Measurements from ENCODE around the gene CFAP157.

The CFAP157 gene

DNA sequence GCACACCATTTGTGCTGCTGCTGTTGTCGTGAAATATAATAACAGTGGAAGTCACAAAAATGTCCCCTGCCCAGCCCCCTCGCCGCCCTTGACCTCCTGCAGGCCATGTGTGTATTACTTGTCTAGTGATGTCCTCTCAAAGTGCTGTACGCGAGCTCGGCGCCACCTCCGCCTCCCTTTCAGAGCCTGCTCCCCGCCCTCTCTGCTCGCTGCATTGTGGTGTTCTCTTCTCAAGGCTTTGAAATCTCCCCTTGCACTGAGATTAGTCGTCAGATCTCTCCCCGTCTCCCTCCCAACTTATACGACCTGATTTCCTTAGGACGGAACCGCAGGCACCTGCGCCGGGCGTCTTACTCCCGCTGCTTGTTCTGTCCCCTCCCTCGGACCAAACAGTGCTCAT, 14.7 kb upstream of the CFAP157 start:
- no peak for DNase-seq

DNA sequence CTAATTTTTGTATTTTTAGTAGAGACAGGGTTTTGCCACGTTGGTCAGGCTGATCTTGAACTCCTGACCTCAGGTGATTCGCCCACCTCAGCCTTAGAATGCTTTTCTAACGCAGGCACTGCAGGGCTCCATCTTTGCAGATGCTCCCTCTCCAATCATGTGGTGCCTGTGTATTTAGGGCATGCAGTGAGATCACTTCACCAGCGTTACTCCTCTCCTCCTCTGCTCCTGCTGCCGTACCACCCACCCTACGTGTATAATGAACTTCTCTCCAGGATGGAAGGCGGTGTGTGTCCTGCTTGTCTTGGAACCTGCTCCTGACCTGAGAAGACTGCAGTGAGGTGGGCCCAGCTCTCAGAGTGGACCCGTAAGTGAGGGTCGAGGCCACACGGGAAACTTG, 13.6 kb upstream of the CFAP157 start:
- peak in 8 of 56 donors; percentile 11 to 39 (median 19) for DNase-seq

DNA sequence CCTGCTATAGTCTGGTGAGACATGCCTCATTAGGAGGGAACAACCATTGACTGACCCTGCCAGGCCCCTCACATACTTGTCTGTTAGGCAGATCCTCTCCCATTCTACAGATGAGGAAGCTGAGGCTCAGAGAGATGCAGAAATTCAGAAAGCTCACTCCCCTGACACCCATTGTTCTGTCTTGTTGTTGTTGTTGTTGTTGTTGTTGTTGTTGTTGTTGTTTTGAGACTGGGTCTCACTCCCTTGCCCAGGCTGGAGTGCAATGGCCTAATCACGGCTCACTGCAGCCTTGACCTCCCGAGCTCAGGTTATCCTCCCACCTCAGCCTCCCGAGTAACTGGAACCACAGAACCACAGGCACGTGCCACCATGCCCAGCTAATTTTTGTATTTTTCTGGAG, 13.1 kb upstream of the CFAP157 start:
- DNase-seq, result no peak

DNA sequence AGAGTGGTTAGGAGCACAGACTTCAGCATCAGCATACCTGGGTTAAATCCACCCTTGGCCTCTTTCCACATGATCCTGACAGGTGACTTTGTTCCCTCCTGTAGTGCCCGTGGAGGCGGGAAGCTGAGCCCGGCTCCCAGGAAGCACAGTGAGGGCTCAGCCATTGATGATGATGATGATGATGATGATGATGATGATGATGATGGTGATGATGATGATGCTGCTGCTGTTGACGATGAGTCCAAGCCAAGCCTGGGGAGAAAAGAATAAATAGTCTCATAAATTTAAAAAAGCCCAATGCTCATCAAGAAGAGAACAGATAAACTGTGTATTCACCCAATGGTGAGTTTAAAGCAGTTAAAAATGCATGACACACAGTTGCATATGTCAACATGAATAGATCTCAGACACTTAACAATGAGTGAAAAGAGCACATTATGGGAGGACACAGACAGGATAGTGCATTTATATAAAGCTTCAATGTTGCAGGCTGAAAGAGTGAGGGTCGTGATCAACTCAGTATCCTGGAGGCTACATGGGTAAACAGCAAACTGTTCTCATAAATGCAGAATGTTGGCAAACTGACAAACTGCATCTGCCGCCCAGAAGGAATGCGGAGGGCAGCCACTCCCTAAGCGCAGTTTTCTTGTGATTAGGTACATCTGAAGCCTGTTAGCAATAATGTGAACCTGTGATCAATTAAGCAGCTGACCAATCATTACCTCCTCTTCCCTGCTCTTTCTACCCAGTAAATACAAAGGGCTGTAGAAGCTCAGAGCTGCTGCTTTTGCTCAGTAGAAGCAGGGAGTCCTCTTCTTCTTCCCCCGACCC, 11.7 kb upstream of the CFAP157 start:
- no peak for DNase-seq

DNA sequence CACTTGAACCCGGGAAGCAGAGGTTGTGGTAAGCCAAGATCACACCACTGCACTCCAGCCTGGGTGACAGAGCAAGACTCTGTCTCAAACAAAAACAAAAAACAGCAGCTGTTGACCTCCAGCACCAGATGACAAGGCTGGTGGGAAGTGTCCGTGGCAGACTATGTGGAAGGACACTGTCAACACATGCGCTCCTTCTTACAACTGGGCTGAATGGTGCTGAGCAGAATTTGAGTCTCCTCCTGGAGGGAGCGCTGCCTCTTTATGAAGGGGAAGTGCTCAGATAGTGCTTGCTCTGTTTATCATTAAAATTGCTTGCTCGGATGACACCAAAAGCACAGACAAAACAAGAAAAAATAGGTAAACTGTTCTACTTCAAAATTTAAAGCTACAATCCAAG, 9.2 kb upstream of the CFAP157 start:
- no peak for DNase-seq

DNA sequence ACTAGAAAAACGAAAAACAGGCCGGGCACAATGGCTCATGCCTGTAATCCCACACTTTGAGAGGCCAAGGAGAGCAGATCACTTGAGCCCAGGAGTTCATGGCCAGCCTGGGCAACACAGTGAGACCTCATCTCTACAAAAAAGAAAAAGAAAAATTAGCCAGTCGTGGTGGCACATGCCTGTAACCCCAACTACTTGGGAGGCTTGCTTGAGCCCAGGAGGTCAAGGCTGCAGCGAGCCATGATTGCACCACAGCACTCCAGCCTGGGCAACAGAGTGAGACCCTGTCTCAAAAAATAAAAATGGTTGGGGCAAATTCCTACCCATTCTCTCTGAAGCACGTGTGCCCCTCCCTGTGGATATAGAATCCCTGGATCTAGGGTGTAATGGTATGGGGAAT, 8.4 kb upstream of the CFAP157 start:
- DNase-seq, result no peak

DNA sequence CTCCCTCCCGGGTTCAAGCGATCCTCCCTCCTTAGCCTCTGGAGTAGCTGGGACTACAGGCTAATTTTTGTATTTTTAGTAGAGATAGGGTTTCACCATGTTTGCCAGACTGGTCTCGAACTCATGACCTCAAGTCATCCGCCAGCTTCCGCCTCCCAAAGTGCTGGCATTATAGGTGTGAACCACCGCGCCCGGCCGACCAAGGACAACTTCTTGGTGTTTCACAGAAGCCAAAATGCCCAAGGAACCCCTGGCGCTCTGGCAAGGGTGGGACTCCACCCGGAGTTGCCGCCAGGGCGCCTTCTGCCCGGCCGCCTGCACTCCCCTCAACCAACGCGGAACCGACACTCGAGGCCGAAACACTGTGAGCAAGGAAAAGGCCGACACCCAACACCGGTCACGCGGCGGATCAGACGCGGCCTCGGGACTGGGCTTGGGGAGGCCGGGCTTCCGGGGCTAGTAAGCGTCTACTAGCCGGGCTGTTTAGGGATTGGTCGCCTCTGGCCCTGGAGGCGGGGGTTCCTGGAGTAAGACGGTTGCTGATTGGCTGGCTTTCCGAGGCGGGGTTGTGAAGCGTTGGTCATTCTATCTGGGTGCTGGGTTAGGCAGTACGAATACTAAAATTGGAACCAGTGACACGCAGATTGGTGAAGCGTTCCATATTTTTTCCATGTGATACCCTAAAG, 7.7 kb upstream of the CFAP157 start:
- DNase-seq, result peak; percentile 58 to 98 (median 92)

DNA sequence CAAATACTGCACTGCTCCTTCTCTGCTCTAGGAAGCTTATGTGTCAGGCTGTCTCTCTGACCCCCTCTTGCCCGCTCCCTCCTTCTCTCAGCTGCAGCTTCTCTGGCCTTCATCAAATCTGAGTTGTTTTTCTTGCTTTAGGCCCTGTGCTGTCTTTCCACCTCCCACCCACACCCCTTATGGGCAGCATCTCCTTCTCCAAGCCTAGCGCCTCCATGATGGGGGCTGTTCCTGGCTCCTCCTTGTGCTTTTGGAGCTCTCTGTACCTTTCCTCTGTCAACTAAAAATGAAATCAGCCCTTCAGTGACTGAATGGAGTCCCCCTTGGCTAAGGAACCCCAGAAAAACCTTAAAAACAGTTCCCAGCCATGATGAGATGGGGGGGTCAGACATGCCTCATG, 6.6 kb upstream of the CFAP157 start:
- peak in 9 of 56 donors; percentile 10 to 58 (median 30) for DNase-seq

DNA sequence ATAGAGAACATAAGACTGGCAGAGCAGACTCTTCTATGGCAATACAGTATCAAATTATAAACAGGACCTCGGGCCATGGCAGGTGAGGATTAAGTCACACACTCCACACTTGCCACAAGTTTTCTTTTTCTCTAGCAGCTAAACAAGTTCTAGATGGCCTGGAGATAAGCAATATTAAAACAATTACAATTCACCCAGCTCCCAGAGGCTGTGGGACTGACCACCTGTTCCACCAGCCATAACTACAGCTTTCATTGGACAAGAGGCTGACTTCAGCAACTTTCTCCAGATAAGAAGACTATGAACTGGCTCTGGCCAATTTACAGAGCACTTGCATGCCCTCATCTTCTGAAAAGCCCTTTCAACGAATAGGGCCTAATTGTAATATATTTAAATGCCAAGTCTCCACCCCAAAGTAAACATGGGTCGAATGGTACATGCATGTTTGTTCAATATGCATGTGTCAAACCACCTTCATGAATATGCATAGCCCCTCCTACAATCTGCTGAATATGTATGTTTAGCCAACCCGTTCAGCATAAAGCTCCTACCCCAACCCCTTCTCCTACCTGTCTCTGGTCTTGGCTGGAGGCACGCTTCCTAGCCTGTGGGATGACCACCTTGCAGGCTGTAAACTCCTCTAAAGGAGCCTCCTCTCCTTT, 6.1 kb upstream of the CFAP157 start:
- DNase-seq, result no peak

DNA sequence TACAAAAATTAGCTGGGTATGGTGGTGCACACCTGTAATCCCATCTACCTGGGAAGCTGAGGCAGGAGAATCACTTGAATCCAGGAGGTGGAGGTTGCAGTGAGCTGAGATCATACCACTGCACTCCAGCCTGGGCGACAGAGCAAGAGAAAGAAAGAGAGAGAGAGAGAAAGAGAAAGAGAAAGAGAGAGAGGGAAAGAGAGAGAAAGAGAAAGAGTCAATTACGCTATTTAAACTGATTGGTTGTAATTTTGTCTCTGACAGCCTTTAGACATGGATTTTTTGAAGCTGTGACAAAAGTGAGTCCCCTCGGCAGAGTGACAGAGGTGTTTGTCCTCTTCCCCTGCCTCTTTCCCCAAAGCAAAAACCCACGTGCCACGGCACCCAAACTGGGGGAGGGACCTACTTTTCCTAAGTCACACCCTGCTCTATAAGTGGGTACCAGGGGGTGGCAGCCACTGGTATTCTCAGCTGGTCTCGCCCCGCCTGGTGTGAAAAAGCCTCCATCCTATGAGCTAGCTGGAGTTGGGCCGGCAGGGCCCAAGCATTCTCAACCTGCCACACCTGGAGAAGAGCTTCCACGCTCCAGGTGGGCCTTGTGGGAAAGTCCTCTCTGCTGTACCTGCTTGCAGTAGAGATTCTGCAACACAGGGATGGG, 3.4 kb upstream of the CFAP157 start:
- peak in 3 of 56 donors; percentile 9 to 29 (median 18) for DNase-seq

DNA sequence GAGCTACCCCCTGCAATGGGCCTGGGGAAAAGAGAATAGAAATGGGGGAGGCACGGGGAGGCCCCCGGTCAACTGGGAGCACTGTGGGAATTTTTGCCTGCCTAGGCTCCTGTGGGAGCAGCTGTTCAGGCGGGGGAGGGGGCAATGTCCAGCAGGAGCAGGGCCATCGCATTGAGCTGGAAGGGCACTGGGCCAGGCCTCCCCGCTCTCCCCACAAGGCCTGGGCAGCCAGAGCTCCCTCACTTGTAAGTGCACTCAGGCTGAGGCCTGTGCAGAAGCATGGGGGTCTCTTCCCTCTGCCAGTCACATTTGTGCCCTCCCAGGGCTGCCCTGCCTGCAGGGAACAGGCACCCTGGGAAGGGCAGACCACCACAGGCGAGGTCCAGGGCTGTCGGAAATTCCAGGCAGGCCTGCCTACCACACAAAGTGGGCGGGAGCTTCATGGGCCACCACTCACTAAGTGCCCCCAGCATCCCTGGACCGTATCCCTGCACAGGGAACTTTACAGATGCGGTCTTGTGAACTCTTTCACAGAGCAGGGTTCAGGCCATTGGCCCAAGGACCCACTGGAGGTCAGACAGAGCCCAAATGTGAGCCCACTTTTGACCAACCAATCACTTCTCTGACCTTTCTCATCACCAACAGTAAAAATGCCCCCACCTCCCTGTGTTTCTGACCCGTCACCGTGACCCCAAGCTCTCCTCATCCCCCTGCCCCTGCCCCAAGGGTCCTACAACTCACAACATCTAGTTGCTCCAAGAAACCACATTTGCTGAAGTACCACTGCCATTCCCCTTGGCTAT, 1.0 kb upstream of the CFAP157 start:
- DNase-seq, result no peak

DNA sequence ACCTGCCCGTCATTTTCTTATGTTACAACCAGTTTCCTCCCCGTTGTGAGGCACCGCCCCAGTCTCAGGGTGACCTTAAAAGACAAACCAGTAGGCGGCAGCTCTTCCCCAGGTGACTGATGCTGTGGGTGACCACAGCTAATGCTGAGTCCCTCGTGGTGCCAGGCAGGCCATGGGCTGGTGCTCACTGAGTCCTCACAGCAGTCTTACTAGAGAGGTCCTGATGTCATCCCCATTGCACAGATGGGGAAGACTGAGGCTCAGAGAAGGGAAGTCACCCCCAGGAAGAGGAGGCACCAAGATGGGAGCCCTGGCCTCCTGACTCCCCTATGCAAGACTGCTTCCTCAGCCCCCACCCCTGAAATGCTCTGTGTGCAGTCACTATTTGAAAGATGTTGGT, 978 bp downstream of the CFAP157 start:
- DNase-seq, result no peak

DNA sequence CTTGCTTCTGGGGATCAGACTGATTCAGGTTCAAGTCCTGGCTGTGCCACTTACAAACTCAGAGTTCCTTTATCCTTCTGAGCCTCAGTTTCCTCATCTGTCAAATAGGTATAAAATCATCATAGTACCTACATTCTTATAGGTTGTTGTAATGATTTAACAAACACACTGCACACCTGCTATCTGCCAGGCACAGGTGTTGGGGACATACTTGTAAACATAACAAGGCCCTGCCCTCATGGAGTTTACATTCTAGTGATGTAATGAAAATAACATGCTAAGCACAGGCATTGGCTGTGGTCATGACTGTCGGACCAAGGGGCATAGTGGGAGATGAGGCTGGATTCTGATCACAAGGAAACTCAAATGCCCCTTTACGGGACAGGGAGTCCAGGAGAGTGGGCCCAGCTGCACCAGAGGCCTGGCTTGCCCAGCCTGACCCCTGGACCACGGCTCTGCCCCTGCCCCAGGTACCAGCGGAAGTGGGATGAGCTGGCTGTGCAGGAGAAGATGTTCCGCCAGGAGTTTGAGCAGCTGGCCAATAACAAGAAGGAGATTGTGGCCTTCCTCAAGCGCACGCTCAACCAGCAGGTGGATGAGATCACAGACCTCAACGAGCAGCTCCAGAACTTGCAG, 2.3 kb downstream of the CFAP157 start:
- no peak for DNase-seq

DNA sequence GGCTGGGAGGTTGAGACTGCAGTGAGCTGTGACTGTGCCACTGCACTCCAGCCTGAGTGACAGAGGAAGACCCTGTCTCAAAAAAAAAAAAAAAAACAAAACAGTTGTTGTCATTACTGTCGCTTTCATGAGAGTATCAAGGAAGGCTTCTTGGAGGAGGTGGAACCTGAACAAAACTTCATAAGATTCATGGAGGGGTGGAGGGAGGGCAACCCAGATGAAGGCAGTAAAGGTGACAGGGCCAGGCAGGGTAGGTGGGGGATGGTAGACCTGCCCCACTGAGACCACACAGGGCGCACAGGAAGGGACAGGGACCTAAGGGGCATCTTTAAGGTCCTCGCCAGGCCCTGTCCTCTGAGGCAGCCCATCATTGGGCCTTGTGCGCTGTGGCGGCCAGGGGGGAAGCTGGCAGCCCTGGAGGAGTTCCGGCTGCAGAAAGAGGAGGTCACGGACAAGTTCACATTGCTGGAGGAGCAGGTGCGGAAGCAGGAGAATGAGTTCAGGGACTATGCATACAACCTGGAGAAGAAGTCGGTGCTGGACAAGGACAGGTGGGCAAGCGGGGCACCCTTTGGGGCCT, 3.5 kb downstream of the CFAP157 start:
- DNase-seq, result no peak

DNA sequence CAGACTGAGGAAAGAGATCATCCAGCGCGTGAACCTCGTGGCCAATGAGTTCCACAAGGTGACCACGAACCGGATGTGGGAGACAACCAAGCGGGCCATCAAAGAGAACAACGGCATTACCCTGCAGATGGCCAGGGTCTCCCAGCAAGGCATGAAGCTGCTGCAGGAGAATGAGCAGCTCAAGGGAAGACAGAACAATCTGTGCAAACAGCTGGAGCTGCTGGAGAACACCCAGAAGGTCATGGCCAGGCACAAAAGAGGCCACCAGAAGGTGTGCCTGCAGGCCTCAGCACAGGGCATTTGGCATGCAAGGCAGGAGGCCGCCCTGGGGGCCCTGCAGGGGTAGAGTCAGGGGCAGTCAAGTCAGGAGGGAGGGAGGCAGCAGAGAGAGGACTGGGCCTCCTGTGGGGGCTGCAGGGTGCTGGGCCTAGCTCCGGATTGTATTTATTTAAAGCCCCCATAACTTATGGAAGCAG, 4.5 kb downstream of the CFAP157 start:
- DNase-seq, result no peak

DNA sequence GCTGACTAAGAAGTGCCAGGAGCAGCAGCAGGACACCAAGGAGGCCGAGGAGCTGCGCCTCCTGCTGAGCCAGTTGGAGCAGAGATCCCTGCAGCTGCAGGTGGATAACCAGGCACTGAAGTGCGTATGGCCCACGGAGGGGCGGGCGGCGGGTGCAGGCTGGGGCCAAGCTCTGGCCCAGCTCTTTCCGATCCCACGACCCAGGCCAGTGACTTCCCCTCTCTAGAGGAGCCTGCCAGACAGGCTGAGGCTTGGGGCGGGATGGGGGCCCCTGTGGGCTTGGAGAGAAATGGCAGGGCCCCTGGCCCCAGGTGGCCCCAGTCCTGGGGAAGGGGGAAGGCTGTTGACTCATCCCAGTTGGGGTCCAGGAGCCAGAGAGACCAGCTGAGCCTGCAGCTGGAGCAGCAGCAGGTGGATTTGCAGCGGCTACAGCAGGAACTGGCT, 5.1 kb downstream of the CFAP157 start:
- DNase-seq, result no peak

DNA sequence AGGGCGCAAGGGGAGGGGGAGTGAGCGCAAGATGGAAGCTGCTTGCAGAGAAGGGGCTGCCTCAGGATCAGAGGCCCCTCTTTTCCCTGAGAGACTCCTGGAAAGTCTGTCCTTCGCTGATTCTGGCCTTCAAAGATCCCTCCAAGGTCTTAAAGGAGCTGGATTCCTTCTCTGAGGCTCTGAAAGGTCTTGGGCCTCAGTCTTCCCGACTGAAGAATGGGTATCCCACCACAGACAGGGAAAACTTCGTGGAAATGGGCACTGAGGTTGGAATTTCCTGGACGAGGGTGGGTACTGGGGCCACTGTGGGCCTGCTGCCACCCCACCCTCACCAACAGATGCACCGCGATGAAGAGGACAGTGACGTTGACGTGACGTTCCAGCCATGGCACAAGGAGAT, 5.6 kb downstream of the CFAP157 start:
- no peak for DNase-seq

DNA sequence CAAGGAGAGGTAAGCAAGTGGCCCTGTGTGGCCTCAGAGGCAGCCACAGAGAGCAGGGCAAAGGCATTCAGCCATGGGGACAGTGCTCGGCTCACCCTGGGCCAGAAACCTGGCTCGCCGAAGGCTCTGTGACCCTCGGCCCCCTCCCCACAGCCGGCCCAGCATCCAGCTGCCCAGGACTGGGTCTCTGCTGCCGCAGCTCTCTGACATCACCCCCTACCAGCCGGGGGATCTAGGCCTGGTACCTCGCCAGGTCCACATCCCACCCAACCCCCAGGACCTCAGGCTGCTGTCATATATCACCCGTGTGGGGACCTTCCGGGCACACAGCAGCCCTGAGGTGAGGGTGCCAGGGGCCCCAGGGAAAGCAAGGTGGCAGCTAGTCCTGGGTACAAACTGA, 6.1 kb downstream of the CFAP157 start:
- no peak for DNase-seq

DNA sequence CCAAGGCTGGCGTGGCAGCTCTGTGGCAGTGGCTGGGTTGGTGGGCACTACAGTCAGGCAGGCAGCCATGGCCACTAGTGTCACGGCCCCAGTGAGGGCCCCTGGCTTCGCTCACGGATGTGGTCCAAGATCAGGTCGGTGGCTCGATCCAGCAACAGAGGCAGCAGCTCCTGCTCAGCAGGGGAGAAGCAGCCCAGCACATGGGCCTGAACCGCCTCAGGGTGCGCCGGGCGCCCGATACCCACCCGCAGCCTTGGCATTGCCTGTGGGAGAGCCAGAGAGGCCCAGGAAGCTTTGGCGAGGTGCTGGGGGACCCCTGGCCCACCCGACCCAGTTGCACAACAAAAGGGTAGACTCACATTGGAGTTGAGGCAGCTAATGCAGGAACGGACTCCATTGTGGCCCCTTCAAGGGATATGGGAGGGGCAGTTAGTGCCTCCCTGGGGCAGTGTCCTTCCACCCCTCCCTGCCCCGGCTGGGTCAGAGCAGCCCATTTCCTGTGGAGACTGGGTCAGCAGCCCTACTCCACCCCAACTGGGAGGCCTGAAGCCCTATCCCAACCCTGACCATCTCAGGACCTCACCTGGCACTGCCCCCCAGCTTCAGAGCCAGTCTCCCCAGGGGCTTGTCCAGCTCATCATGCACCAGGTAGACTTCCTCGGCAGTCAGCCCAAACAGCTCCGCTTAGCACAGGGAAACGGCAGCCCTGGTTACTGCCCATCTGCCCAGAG, 7.4 kb downstream of the CFAP157 start:
- DNase-seq, result no peak
